WTC11 (cell line): ENCODE data around the gene SYK. TPM values are rescaled to one million over a fixed set of nuclear protein-coding genes. Genes with fewer than 3 reads are reported as not detected.

ENCODE experiments used
- ATAC-seq: fragments of 200-7000 bp; cut with Tn5 transposase; 2 replicates; pipeline ENCODE4 v1.10.0; 2021; ENCODE audit warnings: mild to moderate bottlenecking, moderate library complexity
- CTCF ChIA-PET: fragments of 300-600 bp; sonication (Branson Sonifier 250); formaldehyde crosslinking; loops from one replicate; lab custom pipeline; 2021; ENCODE audit warnings: antibody characterized with exemption; lab: Charles Lee
- POLR2A ChIA-PET: fragments of 350-600 bp; sonication (Branson Sonifier 250); formaldehyde crosslinking; loops from one replicate; lab custom pipeline; 2021; ENCODE audit warnings: antibody characterized with exemption; lab: Charles Lee
- DNase-seq: peaks from one replicate; pipeline ENCODE4 v3.0.0; 2021; ENCODE audit warnings: low spot score
- H3K27ac Mint-ChIP-seq: 2 replicates; pipeline ENCODE4 v1.8.0; 2021; ENCODE audit warnings: mixed read lengths
- H3K27me3 Mint-ChIP-seq: 2 replicates; pipeline ENCODE4 v1.8.0; 2021; ENCODE audit warnings: low read depth, mild to moderate bottlenecking, moderate library complexity, mixed read lengths
- H3K36me3 Mint-ChIP-seq: 2 replicates; pipeline ENCODE4 v1.8.0; 2021; ENCODE audit warnings: mixed read lengths
- H3K4me1 Mint-ChIP-seq: 2 replicates; pipeline ENCODE4 v1.8.0; 2022; ENCODE audit warnings: mixed read lengths
- H3K4me3 Mint-ChIP-seq: 2 replicates; pipeline ENCODE4 v1.8.0; 2021; ENCODE audit warnings: mild to moderate bottlenecking, moderate library complexity, mixed read lengths
- H3K9me3 Mint-ChIP-seq: 2 replicates; pipeline ENCODE4 v1.8.0; 2021; ENCODE audit warnings: mixed read lengths
- CREM ChIP-seq: sonication (generic); formaldehyde crosslinking; IDR thresholded peaks from 2 replicates; pipeline ENCODE4 v1.8.1; 2022; ENCODE audit warnings: mild to moderate bottlenecking, missing genetic modification reagents, moderate library complexity
- EMX1 ChIP-seq: fragments of 250-450 bp; sonication (Bioruptor Pico); IDR thresholded peaks from 2 replicates; pipeline ENCODE4 v1.8.0; 2021; ENCODE audit warnings: mild to moderate bottlenecking
- FOXP1 ChIP-seq: sonication (generic); formaldehyde crosslinking; IDR thresholded peaks from 2 replicates; pipeline ENCODE4 v1.8.0; 2022; ENCODE audit warnings: missing genetic modification reagents, mild to moderate bottlenecking, moderate library complexity, borderline replicate concordance
- GRHL2 ChIP-seq: fragments of 250-450 bp; sonication (Bioruptor Pico); IDR thresholded peaks from 2 replicates; pipeline ENCODE4 v1.8.0; 2022; ENCODE audit warnings: mild to moderate bottlenecking, moderate library complexity; ENCODE audit not compliant: insufficient replicate concordance, severe bottlenecking
- GTF2I ChIP-seq: fragments of 250-450 bp; sonication (Bioruptor Pico); conservative IDR thresholded peaks from 2 replicates; pipeline ENCODE4 v1.4.0; 2021; ENCODE audit warnings: mild to moderate bottlenecking
- KAT7 ChIP-seq: sonication (generic); formaldehyde crosslinking; IDR thresholded peaks from 2 replicates; pipeline ENCODE4 v1.8.1; 2023; ENCODE audit warnings: missing genetic modification reagents, mild to moderate bottlenecking, borderline replicate concordance
- NFYB ChIP-seq: sonication (generic); formaldehyde crosslinking; conservative IDR thresholded peaks from 2 replicates; pipeline ENCODE4 v1.8.0; 2022; ENCODE audit warnings: low read depth, missing genetic modification reagents
- NR1H2 ChIP-seq: sonication (generic); formaldehyde crosslinking; IDR thresholded peaks from 2 replicates; pipeline ENCODE4 v1.9.0; 2021; ENCODE audit warnings: mild to moderate bottlenecking, moderate library complexity, missing genetic modification reagents
- NR3C1 ChIP-seq: sonication (generic); formaldehyde crosslinking; conservative IDR thresholded peaks from 2 replicates; pipeline ENCODE4 v1.8.1; 2023; ENCODE audit warnings: low read depth, mild to moderate bottlenecking, missing genetic modification reagents
- SMAD3 ChIP-seq: sonication (generic); formaldehyde crosslinking; IDR thresholded peaks from 2 replicates; pipeline ENCODE4 v1.8.0; 2022; ENCODE audit warnings: missing genetic modification reagents, mild to moderate bottlenecking, borderline replicate concordance
- TCF7 ChIP-seq: sonication (generic); formaldehyde crosslinking; IDR thresholded peaks from 2 replicates; pipeline ENCODE4 v1.8.0; 2022; ENCODE audit warnings: mild to moderate bottlenecking, low read depth, missing genetic modification reagents, moderate library complexity
- ZNF263 ChIP-seq: sonication (generic); formaldehyde crosslinking; IDR thresholded peaks from 2 replicates; pipeline ENCODE4 v1.8.1; 2022; ENCODE audit warnings: low read depth, mild to moderate bottlenecking, moderate library complexity, missing genetic modification reagents
- ZNF416 ChIP-seq: fragments of 250-450 bp; sonication (Bioruptor Pico); IDR thresholded peaks from 2 replicates; pipeline ENCODE4 v1.9.0; 2021; ENCODE audit warnings: mild to moderate bottlenecking, inconsistent platforms
- ZNF423 ChIP-seq: fragments of 250-450 bp; sonication (Bioruptor Pico); IDR thresholded peaks from 2 replicates; pipeline ENCODE4 v2.1.2; 2022; ENCODE audit warnings: mild to moderate bottlenecking, moderate library complexity
- total RNA-seq: library from RNA; stranded (reverse); gene quantifications from 3 replicates; pipeline ENCODE4 v1.2.3, GENCODE V29; 2021
- TF ChIP-seq, protein P1 (sequence below): fragments of 200-600 bp; IDR thresholded peaks from 2 replicates; pipeline ENCODE4 v1.8.0; 2022; ENCODE audit warnings: antibody characterized with exemption
- TF ChIP-seq, protein P2 (sequence below): sonication (generic); formaldehyde crosslinking; IDR thresholded peaks from 2 replicates; pipeline ENCODE4 v1.8.0; 2022; ENCODE audit warnings: mild to moderate bottlenecking, missing genetic modification reagents
- TF ChIP-seq, protein P3 (sequence below): fragments of 250-450 bp; sonication (Bioruptor Pico); IDR thresholded peaks from 2 replicates; pipeline ENCODE4 v1.8.0; 2021; ENCODE audit warnings: mild to moderate bottlenecking
- TF ChIP-seq, protein P4 (sequence below): sonication (generic); formaldehyde crosslinking; IDR thresholded peaks from 2 replicates; pipeline ENCODE4 v1.8.0; 2023; ENCODE audit warnings: missing genetic modification reagents, mild to moderate bottlenecking, borderline replicate concordance
- TF ChIP-seq, protein P5 (sequence below): sonication (generic); formaldehyde crosslinking; IDR thresholded peaks from 2 replicates; pipeline ENCODE4 v1.8.0; 2022; ENCODE audit warnings: mild to moderate bottlenecking, missing genetic modification reagents
- TF ChIP-seq, protein P6 (sequence below): sonication (generic); formaldehyde crosslinking; IDR thresholded peaks from 2 replicates; pipeline ENCODE4 v1.8.1; 2023; ENCODE audit warnings: mild to moderate bottlenecking, missing genetic modification reagents, moderate library complexity
- TF ChIP-seq, protein P7 (sequence below): fragments of 250-450 bp; sonication (Bioruptor Pico); conservative IDR thresholded peaks from 2 replicates; pipeline ENCODE4 v1.9.0; 2021; ENCODE audit warnings: mild to moderate bottlenecking

The SYK gene
- total RNA-seq, 1 experiment from 2014 or later = 7.4 TPM

DNA sequence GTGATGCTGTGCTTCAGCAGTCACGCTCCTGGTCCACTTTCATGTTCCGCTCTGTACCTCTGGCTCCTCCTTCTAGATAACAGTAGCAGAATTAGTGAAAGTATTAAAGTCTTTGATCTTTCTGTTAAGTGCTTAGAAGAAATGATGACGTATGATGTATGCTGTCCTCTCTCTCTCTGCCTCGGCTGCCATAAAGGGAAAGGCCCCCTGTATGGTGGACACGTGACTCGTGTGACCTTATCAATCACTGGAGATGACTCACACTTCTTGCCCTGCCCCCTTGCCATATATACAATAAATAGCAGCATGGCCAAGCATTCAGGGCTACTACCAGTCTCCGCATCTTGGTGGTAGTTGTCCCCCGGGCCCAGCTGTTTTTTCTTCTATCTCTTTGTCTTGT lies 100.3 kb downstream of the SYK start (continued):
- TF ChIP-seq KAT7 (CRISPR knock-in tag) = no peak
- TF ChIP-seq, protein P1, sequence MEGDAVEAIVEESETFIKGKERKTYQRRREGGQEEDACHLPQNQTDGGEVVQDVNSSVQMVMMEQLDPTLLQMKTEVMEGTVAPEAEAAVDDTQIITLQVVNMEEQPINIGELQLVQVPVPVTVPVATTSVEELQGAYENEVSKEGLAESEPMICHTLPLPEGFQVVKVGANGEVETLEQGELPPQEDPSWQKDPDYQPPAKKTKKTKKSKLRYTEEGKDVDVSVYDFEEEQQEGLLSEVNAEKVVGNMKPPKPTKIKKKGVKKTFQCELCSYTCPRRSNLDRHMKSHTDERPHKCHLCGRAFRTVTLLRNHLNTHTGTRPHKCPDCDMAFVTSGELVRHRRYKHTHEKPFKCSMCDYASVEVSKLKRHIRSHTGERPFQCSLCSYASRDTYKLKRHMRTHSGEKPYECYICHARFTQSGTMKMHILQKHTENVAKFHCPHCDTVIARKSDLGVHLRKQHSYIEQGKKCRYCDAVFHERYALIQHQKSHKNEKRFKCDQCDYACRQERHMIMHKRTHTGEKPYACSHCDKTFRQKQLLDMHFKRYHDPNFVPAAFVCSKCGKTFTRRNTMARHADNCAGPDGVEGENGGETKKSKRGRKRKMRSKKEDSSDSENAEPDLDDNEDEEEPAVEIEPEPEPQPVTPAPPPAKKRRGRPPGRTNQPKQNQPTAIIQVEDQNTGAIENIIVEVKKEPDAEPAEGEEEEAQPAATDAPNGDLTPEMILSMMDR = no peak
- TF ChIP-seq GTF2I (CRISPR knock-in tag) = no peak
- no peak for TF ChIP-seq CREM (CRISPR knock-in tag)
- TF ChIP-seq ZNF263 = no peak
- no peak for TF ChIP-seq NFYB
- TF ChIP-seq ZNF423 (CRISPR knock-in tag) = no peak
- TF ChIP-seq, protein P2, sequence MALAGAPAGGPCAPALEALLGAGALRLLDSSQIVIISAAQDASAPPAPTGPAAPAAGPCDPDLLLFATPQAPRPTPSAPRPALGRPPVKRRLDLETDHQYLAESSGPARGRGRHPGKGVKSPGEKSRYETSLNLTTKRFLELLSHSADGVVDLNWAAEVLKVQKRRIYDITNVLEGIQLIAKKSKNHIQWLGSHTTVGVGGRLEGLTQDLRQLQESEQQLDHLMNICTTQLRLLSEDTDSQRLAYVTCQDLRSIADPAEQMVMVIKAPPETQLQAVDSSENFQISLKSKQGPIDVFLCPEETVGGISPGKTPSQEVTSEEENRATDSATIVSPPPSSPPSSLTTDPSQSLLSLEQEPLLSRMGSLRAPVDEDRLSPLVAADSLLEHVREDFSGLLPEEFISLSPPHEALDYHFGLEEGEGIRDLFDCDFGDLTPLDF (CRISPR knock-in tag) = no peak
- TF ChIP-seq ZNF416 (CRISPR knock-in tag) = no peak
- TF ChIP-seq, protein P3, sequence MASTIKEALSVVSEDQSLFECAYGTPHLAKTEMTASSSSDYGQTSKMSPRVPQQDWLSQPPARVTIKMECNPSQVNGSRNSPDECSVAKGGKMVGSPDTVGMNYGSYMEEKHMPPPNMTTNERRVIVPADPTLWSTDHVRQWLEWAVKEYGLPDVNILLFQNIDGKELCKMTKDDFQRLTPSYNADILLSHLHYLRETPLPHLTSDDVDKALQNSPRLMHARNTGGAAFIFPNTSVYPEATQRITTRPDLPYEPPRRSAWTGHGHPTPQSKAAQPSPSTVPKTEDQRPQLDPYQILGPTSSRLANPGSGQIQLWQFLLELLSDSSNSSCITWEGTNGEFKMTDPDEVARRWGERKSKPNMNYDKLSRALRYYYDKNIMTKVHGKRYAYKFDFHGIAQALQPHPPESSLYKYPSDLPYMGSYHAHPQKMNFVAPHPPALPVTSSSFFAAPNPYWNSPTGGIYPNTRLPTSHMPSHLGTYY (CRISPR knock-in tag) = no peak

DNA sequence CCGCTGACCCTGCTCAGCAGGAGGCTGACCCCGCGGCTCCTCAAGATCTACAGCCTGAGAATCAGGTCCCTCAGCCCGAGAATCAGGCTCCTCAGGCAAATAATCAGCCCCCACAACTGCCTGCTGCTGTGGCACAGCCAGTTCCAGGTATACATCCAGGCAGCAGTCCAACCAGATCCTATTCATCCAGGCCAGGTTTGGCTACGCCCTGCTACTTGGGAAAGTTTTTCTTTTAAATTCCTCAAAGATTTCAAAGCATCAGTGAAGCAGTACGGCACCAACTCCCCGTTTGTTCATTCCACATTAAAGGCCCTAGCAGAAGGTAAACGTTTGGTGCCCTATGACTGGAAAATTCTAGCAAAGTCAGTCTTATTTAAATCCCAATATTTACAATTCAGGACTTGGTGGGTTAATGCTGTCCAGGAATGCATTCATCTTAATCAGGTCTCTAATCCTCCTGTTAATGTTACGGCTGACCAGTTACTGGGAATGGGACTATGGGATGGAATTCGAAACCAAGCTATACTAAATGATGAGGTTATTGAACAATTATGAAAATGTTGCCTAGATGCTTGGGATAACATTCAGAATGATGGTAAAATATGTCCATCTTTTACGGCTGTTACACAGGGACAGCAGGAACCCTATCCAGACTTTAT lies 102.3 kb downstream of the SYK start:
- no peak for DNase-seq
- CTCF ChIA-PET = no interaction called here

More for the DNA sequence above, 102.3 kb downstream of the SYK start:
- Mint-ChIP-seq H3K4me3 (no peak overlapping the region), H3K9me3 (peaks cover 37% of the 10 kb centered on the region), H3K27ac (no peak overlapping the region), H3K4me1 (peaks cover 11% of the 10 kb centered on the region; the same call in 1 of the 2 replicates), H3K27me3 (no peaks in the 10 kb centered on the region), H3K36me3 (peaks cover 7% of the 10 kb centered on the region; the same call in 1 of the 2 replicates)
- POLR2A ChIA-PET = no interaction called here
- ATAC-seq = no peak
- TF ChIP-seq, protein P4, sequence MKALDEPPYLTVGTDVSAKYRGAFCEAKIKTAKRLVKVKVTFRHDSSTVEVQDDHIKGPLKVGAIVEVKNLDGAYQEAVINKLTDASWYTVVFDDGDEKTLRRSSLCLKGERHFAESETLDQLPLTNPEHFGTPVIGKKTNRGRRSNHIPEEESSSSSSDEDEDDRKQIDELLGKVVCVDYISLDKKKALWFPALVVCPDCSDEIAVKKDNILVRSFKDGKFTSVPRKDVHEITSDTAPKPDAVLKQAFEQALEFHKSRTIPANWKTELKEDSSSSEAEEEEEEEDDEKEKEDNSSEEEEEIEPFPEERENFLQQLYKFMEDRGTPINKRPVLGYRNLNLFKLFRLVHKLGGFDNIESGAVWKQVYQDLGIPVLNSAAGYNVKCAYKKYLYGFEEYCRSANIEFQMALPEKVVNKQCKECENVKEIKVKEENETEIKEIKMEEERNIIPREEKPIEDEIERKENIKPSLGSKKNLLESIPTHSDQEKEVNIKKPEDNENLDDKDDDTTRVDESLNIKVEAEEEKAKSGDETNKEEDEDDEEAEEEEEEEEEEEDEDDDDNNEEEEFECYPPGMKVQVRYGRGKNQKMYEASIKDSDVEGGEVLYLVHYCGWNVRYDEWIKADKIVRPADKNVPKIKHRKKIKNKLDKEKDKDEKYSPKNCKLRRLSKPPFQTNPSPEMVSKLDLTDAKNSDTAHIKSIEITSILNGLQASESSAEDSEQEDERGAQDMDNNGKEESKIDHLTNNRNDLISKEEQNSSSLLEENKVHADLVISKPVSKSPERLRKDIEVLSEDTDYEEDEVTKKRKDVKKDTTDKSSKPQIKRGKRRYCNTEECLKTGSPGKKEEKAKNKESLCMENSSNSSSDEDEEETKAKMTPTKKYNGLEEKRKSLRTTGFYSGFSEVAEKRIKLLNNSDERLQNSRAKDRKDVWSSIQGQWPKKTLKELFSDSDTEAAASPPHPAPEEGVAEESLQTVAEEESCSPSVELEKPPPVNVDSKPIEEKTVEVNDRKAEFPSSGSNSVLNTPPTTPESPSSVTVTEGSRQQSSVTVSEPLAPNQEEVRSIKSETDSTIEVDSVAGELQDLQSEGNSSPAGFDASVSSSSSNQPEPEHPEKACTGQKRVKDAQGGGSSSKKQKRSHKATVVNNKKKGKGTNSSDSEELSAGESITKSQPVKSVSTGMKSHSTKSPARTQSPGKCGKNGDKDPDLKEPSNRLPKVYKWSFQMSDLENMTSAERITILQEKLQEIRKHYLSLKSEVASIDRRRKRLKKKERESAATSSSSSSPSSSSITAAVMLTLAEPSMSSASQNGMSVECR (CRISPR knock-in tag) = no peak
- TF ChIP-seq, protein P2 (CRISPR knock-in tag) = no peak
- no peak for TF ChIP-seq NR1H2 (CRISPR knock-in tag)
- TF ChIP-seq EMX1 = no peak
- no peak for TF ChIP-seq SMAD3 (CRISPR knock-in tag)
- TF ChIP-seq, protein P5, sequence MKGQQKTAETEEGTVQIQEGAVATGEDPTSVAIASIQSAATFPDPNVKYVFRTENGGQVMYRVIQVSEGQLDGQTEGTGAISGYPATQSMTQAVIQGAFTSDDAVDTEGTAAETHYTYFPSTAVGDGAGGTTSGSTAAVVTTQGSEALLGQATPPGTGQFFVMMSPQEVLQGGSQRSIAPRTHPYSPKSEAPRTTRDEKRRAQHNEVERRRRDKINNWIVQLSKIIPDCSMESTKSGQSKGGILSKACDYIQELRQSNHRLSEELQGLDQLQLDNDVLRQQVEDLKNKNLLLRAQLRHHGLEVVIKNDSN = no peak
- TF ChIP-seq FOXP1 (CRISPR knock-in tag) = no peak
- TF ChIP-seq, protein P6, sequence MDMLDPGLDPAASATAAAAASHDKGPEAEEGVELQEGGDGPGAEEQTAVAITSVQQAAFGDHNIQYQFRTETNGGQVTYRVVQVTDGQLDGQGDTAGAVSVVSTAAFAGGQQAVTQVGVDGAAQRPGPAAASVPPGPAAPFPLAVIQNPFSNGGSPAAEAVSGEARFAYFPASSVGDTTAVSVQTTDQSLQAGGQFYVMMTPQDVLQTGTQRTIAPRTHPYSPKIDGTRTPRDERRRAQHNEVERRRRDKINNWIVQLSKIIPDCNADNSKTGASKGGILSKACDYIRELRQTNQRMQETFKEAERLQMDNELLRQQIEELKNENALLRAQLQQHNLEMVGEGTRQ (CRISPR knock-in tag) = no peak
- TF ChIP-seq NR3C1 (CRISPR knock-in tag) = no peak
- no peak for TF ChIP-seq TCF7 (CRISPR knock-in tag)
- TF ChIP-seq GRHL2 (CRISPR knock-in tag) = no peak
- TF ChIP-seq, protein P7, sequence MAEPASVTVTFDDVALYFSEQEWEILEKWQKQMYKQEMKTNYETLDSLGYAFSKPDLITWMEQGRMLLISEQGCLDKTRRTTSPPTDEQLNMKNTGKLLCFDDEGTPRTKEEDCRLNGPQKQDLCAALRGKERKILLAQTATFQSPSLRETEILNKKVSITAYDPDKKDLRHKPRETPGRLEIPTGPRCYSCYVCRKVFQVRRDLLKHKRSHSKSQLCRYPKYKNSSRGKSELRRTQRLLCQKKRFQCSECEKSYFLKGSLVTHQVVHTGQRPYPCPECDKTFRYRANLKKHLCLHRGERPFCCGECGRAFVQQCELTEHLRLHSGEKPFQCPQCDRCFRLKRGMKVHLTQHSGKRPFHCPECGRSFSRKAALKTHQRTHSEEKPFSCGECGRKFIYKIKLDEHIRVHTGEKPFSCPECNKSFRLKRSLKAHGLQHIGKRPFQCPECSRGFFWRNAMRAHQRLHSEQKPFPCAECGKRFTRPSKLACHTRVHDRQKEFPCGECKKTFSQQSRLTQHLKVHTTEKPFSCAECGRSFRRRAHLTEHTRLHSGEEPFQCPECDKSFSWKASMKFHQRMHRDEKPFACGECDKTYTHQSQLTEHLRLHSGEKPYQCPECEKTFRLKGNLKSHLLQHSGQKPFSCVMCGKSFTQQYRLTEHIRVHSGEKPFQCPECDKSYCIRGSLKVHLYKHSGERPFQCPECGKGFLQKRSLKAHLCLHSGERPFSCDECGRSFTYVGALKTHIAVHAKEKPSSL (CRISPR knock-in tag) = no peak
